Suprapubic skin (tissue), 4 donors: ENCODE measurements around the gene ZSWIM3. TPM values are rescaled to one million over a fixed set of nuclear protein-coding genes. Genes with fewer than 3 reads are reported as not detected.
"Not testable (repeated sequence)": the region's sequence is repeated elsewhere in the genome, so short reads cannot be mapped to it uniquely, and the experiment has no call there.

Experiments used
- DNase-seq, 2 donors: peaks; one replicate each; pipeline ENCODE4 v3.0.0-alpha.2; 2019; ENCODE audit warnings: low spot score in 2 of 2
- H3K27ac ChIP-seq: fragments of 200-600 bp; sonication (generic); one replicate; pipeline ENCODE4 v1.5.1; 2019
- H3K27me3 ChIP-seq: fragments of 200-600 bp; sonication (generic); one replicate; pipeline ENCODE4 v1.5.1; 2019
- H3K36me3 ChIP-seq: fragments of 200-600 bp; sonication (generic); one replicate; pipeline ENCODE4 v1.5.1; 2019
- H3K4me1 ChIP-seq: fragments of 200-600 bp; sonication (generic); one replicate; pipeline ENCODE4 v1.5.1; 2019
- H3K4me3 ChIP-seq: fragments of 200-600 bp; sonication (generic); one replicate; pipeline ENCODE4 v1.5.1; 2019; ENCODE audit warnings: mild to moderate bottlenecking
- H3K9me3 ChIP-seq: fragments of 200-600 bp; sonication (generic); one replicate; pipeline ENCODE4 v1.5.1; 2019
- CTCF ChIP-seq, 2 donors: fragments of 200-600 bp in 1 of 2; fragments of 450-650 bp in 1 of 2; sonication (generic) in 1 of 2; IDR thresholded peaks; one replicate each; pipeline ENCODE4 v1.5.1; 2016 to 2019; ENCODE audit warnings: antibody characterized with exemption in 2 of 2, mild to moderate bottlenecking in 1 of 2, moderate library complexity in 1 of 2
- EP300 ChIP-seq: sonication (generic); formaldehyde crosslinking; IDR thresholded peaks from one replicate; pipeline ENCODE4 v1.6.1; 2017; ENCODE audit warnings: antibody characterized with exemption
- POLR2A ChIP-seq, 2 donors: fragments of 450-650 bp; IDR thresholded peaks; one replicate each; pipeline ENCODE4 v1.6.1; 2017; ENCODE audit warnings: antibody characterized with exemption in 2 of 2, mild to moderate bottlenecking in 2 of 2, moderate library complexity in 2 of 2
- POLR2AphosphoS5 ChIP-seq, 3 donors: sonication (generic); formaldehyde crosslinking; IDR thresholded peaks; one replicate each; pipeline ENCODE4 v1.6.1; 2017; ENCODE audit warnings: antibody characterized with exemption in 3 of 3
- WGBS: methylation state at CpG from one replicate; pipeline ENCODE4 v1.1.5; 2018; 5-methylcytosine and 5-hydroxymethylcytosine counted together
- total RNA-seq, 4 donors: library from RNA; depleted of rRNA; stranded (reverse); fragments of >200 nt; gene quantifications; one replicate each; pipeline ENCODE4 v1.1.0, GENCODE V29; 2016

Gene ZSWIM3
- total RNA-seq, 4 donors from 2014 or later, result 2.1 to 4.6 (median 3.6) TPM

GRCh38 chr20:45898285-45898684 lies 40.9 kb downstream of the ZSWIM3 start:
- WGBS, result 92% methylated on average over 12 of the region's 12 CpGs
- Histone ChIP-seq H3K27me3 (no peaks in the 10 kb centered on the region), H3K4me1 (peaks cover 1% of the 10 kb centered on the region), H3K9me3 (no peaks in the 10 kb centered on the region), H3K36me3 (peaks cover 90% of the 10 kb centered on the region), H3K4me3 (no peak overlapping the region), H3K27ac (no peak overlapping the region)
- no peak for DNase-seq
- TF ChIP-seq CTCF (IDR thresholded peaks at IDR 0.05) (no peak), EP300 (no peak), POLR2AphosphoS5 (IDR thresholded peaks at IDR 0.05) (no peak), POLR2A (IDR thresholded peaks at IDR 0.05) (no peak)

GRCh38 chr20:45899046-45899835 lies 41.8 kb downstream of the ZSWIM3 start:
- Histone ChIP-seq H3K4me1 (no peaks in the 10 kb centered on the region), H3K27ac (no peak overlapping the region), H3K27me3 (no peaks in the 10 kb centered on the region), H3K36me3 (peaks cover 86% of the 10 kb centered on the region), H3K9me3 (no peaks in the 10 kb centered on the region), H3K4me3 (no peak overlapping the region)
- DNase-seq, result no peak
- TF ChIP-seq POLR2AphosphoS5 (IDR thresholded peaks at IDR 0.05) (no peak), CTCF (IDR thresholded peaks at IDR 0.05) (no peak), POLR2A (IDR thresholded peaks at IDR 0.05) (no peak), EP300 (no peak)
- 81% methylated on average over 11 of the region's 13 CpGs for WGBS

- not testable (repeated sequence) for H3K27me3 ChIP-seq, H3K4me3 ChIP-seq, H3K9me3 ChIP-seq, DNase-seq, H3K4me1 ChIP-seq, H3K27ac ChIP-seq
- 87% methylated on average over 6 of the region's 6 CpGs for WGBS
- peaks cover 87% of the 10 kb centered on the region for H3K36me3 ChIP-seq
These were observed 43.9 kb downstream of the ZSWIM3 start for GRCh38 chr20:45901332-45901731.

- no peak overlapping the region for H3K4me3 ChIP-seq
- H3K9me3 ChIP-seq, result no peaks in the 10 kb centered on the region
- WGBS, result 94% methylated on average over 13 of the region's 14 CpGs
- peaks cover 86% of the 10 kb centered on the region for H3K36me3 ChIP-seq
- no peak for DNase-seq
- TF ChIP-seq EP300 (no peak), CTCF (IDR thresholded peaks at IDR 0.05) (no peak)
- H3K27ac ChIP-seq, result no peak overlapping the region
- H3K4me1 ChIP-seq, result no peaks in the 10 kb centered on the region
- H3K27me3 ChIP-seq, result no peaks in the 10 kb centered on the region
These were observed 44.8 kb downstream of the ZSWIM3 start for GRCh38 chr20:45902199-45902701.

GRCh38 chr20:45904583-45905504 lies 47.4 kb downstream of the ZSWIM3 start:
- TF ChIP-seq CTCF (IDR thresholded peaks at IDR 0.05) (no peak), POLR2AphosphoS5 (IDR thresholded peaks at IDR 0.05) (no peak), POLR2A (IDR thresholded peaks at IDR 0.05) (no peak), EP300 (no peak)
- Histone ChIP-seq H3K4me1 (peaks cover 5% of the 10 kb centered on the region), H3K27ac (no peak overlapping the region), H3K4me3 (no peak overlapping the region), H3K27me3 (no peaks in the 10 kb centered on the region), H3K9me3 (no peaks in the 10 kb centered on the region), H3K36me3 (peaks cover 78% of the 10 kb centered on the region)
- no peak for DNase-seq
- WGBS, result 87% methylated on average over 13 of the region's 16 CpGs
